ENCODE results near the gene GDF7. TPM values are rescaled to one million over a fixed set of nuclear protein-coding genes. Genes with fewer than 3 reads are reported as not detected.

GDF7 gene
- total RNA-seq, 3 donors from 2014 or later = under 0.01 to 0.15 (median under 0.01) TPM

DNA sequence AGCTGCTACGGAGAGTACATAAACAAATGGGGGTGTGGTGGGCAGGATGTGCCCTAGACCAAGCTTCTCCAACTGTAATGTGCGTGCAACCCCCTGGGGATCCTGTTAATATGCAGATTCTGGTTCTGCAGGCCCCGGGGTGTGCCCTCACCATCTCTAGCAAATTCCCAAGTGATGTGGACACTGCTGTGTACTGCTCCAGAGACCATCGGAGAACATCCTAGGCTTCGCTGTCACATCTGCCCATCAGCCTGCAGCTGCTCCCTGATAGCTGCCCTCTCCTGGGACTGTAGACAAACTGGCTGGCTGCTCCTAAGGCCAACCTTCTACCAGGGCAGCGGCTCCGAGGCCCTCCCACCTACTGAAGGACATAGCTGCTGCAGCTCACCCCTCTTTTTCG is 19.2 kb upstream of the GDF7 start:
- intact Hi-C loops (cut with DNase I; ENCODE audit: low total_unique reads) = no loop called here
- H3K4me1 ChIP-seq = peaks cover 4 to 7% of the 10 kb centered on the region in 2 donors
- H3K27ac ChIP-seq = no peak overlapping the region

GRCh38 chr2:20648206-20648605 is 18.7 kb upstream of the GDF7 start:
- intact Hi-C loops (cut with DNase I; ENCODE audit: low total_unique reads) = no loop called here
- Histone ChIP-seq H3K36me3 (no peaks in the 10 kb centered on the region), H3K27me3 (no peaks in the 10 kb centered on the region), H3K4me3 (no peak overlapping the region), H3K9me3 (no peaks in the 10 kb centered on the region), H3K27ac (no peak overlapping the region), H3K4me1 (peaks cover 4 to 7% of the 10 kb centered on the region in 2 donors)
- DNase-seq (ENCODE audit: low spot score in 2 of 2) = no peak
- TF ChIP-seq CTCF (IDR thresholded peaks at IDR 0.05) (no peak), POLR2AphosphoS5 (IDR thresholded peaks at IDR 0.05) (no peak), POLR2A (IDR thresholded peaks at IDR 0.05) (no peak)

More for the DNA sequence above, 19.2 kb upstream of the GDF7 start:
- H3K36me3 ChIP-seq = no peaks in the 10 kb centered on the region
- no peak for DNase-seq (ENCODE audit: low spot score in 2 of 2)
- TF ChIP-seq POLR2A (IDR thresholded peaks at IDR 0.05) = no peak
- no peak for TF ChIP-seq CTCF (IDR thresholded peaks at IDR 0.05)
- no peak for TF ChIP-seq POLR2AphosphoS5 (IDR thresholded peaks at IDR 0.05)
- no peak overlapping the region for H3K4me3 ChIP-seq
- H3K9me3 ChIP-seq = no peaks in the 10 kb centered on the region
- no peaks in the 10 kb centered on the region for H3K27me3 ChIP-seq

DNA sequence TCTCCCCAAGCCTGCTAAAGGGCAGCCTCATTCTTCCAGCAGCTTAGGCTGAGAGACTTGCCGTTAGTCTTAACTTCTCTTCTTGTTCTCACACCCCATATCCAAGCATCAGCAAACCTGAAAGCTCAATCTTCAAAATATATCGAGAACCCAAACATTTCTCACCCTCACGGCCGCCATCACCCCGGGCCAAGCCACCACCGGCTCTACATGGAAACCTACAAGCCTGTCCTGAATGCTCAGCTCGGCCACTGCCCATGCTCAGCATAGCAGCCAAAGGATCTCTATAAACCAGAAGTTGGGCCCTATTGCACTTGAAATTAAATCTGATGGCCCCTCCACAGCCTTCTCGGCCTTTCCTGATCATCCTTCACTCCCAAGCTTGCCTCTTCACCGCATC is 18.1 kb upstream of the GDF7 start:
- H3K9me3 ChIP-seq = no peaks in the 10 kb centered on the region

GRCh38 chr2:20649576-20649975 is 17.4 kb upstream of the GDF7 start:
- Histone ChIP-seq H3K4me1 (peaks cover 4 to 7% of the 10 kb centered on the region in 2 donors), H3K27ac (no peak overlapping the region)
- TF ChIP-seq CTCF (IDR thresholded peaks at IDR 0.05) (no peak), POLR2A (IDR thresholded peaks at IDR 0.05) (no peak), POLR2AphosphoS5 (IDR thresholded peaks at IDR 0.05) (no peak)

More for the DNA sequence above, 18.1 kb upstream of the GDF7 start:
- H3K36me3 ChIP-seq = no peaks in the 10 kb centered on the region
- H3K27me3 ChIP-seq = no peaks in the 10 kb centered on the region
- intact Hi-C loops (cut with DNase I; ENCODE audit: low total_unique reads) = no loop called here
- H3K27ac ChIP-seq = no peak overlapping the region
- TF ChIP-seq CTCF (IDR thresholded peaks at IDR 0.05) (no peak), POLR2AphosphoS5 (IDR thresholded peaks at IDR 0.05) (no peak), POLR2A (IDR thresholded peaks at IDR 0.05) (no peak)
- DNase-seq (ENCODE audit: low spot score in 2 of 2) = no peak
- peaks cover 4 to 7% of the 10 kb centered on the region in 2 donors for H3K4me1 ChIP-seq
- no peak overlapping the region for H3K4me3 ChIP-seq

DNA sequence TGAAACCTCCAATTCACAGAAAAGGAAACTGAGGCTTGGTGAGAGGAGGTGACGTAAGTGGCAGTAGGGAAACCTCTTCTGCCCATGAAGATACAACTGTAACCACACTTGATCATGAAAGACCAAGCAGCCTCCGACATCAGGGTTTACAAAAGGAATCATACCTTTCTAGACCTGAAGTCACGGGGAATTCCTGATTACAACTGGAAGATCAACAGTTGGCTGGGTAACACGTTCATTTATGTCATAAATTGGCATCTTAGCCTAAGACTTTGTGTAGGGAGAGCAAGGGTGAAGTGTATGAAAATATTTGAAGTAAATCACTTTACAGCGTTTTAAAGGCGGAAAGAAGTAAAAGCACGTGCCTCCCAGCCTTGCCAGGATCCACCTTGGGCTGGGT is 17.0 kb upstream of the GDF7 start:
- intact Hi-C loops (cut with DNase I; ENCODE audit: low total_unique reads) = no loop called here
- Histone ChIP-seq H3K4me1 (peaks cover 4 to 7% of the 10 kb centered on the region in 2 donors), H3K27me3 (no peaks in the 10 kb centered on the region), H3K9me3 (no peaks in the 10 kb centered on the region), H3K36me3 (no peaks in the 10 kb centered on the region), H3K4me3 (peak overlapping the region; percentile 83 to 94 (median 90)), H3K27ac (peak overlapping the region in 1 of 2 donors; percentile 83)
- DNase-seq (ENCODE audit: low spot score in 2 of 2) = no peak
- TF ChIP-seq POLR2AphosphoS5 (IDR thresholded peaks at IDR 0.05) (no peak), CTCF (IDR thresholded peaks at IDR 0.05) (no peak), POLR2A (IDR thresholded peaks at IDR 0.05) (no peak)

More at GRCh38 chr2:20649576-20649975, 17.4 kb upstream of the GDF7 start:
- DNase-seq (ENCODE audit: low spot score in 2 of 2) = no peak
- no peaks in the 10 kb centered on the region for H3K36me3 ChIP-seq
- H3K9me3 ChIP-seq = no peaks in the 10 kb centered on the region
- H3K27me3 ChIP-seq = no peaks in the 10 kb centered on the region
- peak overlapping the region in 2 of 3 donors; percentile 90 to 94 for H3K4me3 ChIP-seq
- intact Hi-C loops (cut with DNase I; ENCODE audit: low total_unique reads) = no loop called here
